Measurements from ENCODE around the gene CDKN1A.

- TF ChIP-seq, protein P1, sequence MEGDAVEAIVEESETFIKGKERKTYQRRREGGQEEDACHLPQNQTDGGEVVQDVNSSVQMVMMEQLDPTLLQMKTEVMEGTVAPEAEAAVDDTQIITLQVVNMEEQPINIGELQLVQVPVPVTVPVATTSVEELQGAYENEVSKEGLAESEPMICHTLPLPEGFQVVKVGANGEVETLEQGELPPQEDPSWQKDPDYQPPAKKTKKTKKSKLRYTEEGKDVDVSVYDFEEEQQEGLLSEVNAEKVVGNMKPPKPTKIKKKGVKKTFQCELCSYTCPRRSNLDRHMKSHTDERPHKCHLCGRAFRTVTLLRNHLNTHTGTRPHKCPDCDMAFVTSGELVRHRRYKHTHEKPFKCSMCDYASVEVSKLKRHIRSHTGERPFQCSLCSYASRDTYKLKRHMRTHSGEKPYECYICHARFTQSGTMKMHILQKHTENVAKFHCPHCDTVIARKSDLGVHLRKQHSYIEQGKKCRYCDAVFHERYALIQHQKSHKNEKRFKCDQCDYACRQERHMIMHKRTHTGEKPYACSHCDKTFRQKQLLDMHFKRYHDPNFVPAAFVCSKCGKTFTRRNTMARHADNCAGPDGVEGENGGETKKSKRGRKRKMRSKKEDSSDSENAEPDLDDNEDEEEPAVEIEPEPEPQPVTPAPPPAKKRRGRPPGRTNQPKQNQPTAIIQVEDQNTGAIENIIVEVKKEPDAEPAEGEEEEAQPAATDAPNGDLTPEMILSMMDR (IDR thresholded peaks at IDR 0.05), result no peak
- peak in 1 of 2 donors; percentile 5 for TF ChIP-seq POLR2AphosphoS5 (IDR thresholded peaks at IDR 0.05)
Measured at GRCh38 chr6:36688063-36688738, 9.7 kb downstream of the CDKN1A start.
